Panc1 (cell line): Measurements from ENCODE around the gene METTL23.

ENCODE experiments used
- POLR2AphosphoS5 ChIP-seq: IDR thresholded peaks from 2 replicates; pipeline ENCODE4 v1.6.1; 2012; ENCODE audit warnings: mild to moderate bottlenecking, low read depth, low read length, moderate library complexity
- SIN3A ChIP-seq: IDR thresholded peaks from 2 replicates; pipeline ENCODE4 v1.6.1; 2012; ENCODE audit warnings: low read depth, mild to moderate bottlenecking, low read length, moderate library complexity, borderline replicate concordance; ENCODE audit not compliant: insufficient read depth
- TF ChIP-seq, protein P1 (sequence below): fragments of 450-650 bp; IDR thresholded peaks from 2 replicates; pipeline ENCODE4 v1.5.1; 2017; ENCODE audit warnings: mild to moderate bottlenecking
- TF ChIP-seq, protein P2 (sequence below), 2 experiments: IDR thresholded peaks; 2 replicates each; pipeline ENCODE4 v1.6.1; 2011 to 2012; ENCODE audit warnings: low read depth in 2 of 2, control low read depth in 1 of 2, low read length in 1 of 2, mild to moderate bottlenecking in 1 of 2, moderate library complexity in 1 of 2; ENCODE audit not compliant: insufficient read depth in 1 of 2

DNA sequence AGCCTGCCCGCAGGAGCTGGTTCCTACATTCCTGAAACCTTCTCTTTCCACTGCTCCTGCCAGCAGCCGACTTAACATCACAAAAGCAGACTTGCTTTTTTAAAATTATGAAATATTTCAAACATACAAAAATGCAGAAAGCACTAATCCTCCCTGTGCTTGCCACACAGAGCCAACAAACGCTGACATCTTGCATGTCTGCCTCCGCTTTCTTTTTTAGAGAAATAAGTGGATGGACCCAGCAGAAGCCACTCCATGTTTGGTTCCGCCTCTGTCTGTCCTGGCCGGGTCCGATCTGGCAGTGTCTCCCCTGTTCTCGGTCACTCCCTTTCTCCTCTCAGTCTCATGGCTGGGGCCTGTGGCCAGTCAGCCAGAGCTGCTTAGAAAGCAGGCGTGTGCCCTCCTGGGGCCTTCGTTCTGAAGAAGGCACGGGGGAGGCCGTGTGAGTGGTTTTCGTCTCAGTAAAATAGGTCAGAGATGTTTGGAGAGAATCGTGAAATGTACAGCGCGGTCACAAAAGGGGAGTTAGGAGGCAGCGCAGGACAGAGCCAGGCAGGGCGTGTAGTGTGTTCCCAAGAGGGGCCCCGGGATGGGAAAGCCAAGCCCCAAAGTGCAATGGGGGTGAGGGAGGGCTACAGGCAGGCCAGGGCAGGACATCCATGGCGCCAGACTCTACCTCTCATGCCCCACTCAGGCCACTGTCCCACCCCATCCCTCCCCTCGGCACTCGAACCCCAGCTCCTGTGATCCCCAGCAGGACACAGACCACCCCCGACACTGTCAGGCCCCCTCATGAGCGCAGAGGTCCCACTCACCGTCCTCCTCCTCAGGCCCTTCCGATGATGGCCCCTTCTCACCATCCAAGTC is 39.1 kb upstream of the METTL23 start:
- TF ChIP-seq, protein P1, sequence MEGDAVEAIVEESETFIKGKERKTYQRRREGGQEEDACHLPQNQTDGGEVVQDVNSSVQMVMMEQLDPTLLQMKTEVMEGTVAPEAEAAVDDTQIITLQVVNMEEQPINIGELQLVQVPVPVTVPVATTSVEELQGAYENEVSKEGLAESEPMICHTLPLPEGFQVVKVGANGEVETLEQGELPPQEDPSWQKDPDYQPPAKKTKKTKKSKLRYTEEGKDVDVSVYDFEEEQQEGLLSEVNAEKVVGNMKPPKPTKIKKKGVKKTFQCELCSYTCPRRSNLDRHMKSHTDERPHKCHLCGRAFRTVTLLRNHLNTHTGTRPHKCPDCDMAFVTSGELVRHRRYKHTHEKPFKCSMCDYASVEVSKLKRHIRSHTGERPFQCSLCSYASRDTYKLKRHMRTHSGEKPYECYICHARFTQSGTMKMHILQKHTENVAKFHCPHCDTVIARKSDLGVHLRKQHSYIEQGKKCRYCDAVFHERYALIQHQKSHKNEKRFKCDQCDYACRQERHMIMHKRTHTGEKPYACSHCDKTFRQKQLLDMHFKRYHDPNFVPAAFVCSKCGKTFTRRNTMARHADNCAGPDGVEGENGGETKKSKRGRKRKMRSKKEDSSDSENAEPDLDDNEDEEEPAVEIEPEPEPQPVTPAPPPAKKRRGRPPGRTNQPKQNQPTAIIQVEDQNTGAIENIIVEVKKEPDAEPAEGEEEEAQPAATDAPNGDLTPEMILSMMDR, result no peak
- TF ChIP-seq SIN3A (no peak), POLR2AphosphoS5 (no peak)
- TF ChIP-seq, protein P2, sequence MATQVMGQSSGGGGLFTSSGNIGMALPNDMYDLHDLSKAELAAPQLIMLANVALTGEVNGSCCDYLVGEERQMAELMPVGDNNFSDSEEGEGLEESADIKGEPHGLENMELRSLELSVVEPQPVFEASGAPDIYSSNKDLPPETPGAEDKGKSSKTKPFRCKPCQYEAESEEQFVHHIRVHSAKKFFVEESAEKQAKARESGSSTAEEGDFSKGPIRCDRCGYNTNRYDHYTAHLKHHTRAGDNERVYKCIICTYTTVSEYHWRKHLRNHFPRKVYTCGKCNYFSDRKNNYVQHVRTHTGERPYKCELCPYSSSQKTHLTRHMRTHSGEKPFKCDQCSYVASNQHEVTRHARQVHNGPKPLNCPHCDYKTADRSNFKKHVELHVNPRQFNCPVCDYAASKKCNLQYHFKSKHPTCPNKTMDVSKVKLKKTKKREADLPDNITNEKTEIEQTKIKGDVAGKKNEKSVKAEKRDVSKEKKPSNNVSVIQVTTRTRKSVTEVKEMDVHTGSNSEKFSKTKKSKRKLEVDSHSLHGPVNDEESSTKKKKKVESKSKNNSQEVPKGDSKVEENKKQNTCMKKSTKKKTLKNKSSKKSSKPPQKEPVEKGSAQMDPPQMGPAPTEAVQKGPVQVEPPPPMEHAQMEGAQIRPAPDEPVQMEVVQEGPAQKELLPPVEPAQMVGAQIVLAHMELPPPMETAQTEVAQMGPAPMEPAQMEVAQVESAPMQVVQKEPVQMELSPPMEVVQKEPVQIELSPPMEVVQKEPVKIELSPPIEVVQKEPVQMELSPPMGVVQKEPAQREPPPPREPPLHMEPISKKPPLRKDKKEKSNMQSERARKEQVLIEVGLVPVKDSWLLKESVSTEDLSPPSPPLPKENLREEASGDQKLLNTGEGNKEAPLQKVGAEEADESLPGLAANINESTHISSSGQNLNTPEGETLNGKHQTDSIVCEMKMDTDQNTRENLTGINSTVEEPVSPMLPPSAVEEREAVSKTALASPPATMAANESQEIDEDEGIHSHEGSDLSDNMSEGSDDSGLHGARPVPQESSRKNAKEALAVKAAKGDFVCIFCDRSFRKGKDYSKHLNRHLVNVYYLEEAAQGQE (IDR thresholded peaks at IDR 0.05; ENCODE audit: insufficient read depth in 1 of 2, low read depth in 2 of 2, low read length in 1 of 2), result no peak
